HepG2 (cell line): Measurements from ENCODE around the gene HHIPL1. TPM values are rescaled to one million over a fixed set of nuclear protein-coding genes. Genes with fewer than 3 reads are reported as not detected.

Source experiments
- ATF7-NPFF ChIP-seq: sonication (generic); formaldehyde crosslinking; IDR thresholded peaks from 2 replicates; pipeline ENCODE4 v1.8.1; 2023; ENCODE audit warnings: mild to moderate bottlenecking, low read depth, missing genetic modification reagents, moderate library complexity
- CC2D1A ChIP-seq: sonication (generic); formaldehyde crosslinking; IDR thresholded peaks from 2 replicates; pipeline ENCODE4 v1.8.1; 2023; ENCODE audit warnings: mild to moderate bottlenecking, missing genetic modification reagents
- HMGXB4 ChIP-seq, 2 experiments: sonication (generic) in 1 of 2; formaldehyde crosslinking in 1 of 2; IDR thresholded peaks; 2 replicates each; pipeline versions ENCODE4 v1.4.0 to v1.6.1; 2018 to 2020; ENCODE audit warnings: missing genetic modification reagents in 2 of 2, borderline replicate concordance in 1 of 2, low read depth in 1 of 2, mild to moderate bottlenecking in 1 of 2, missing biosample characterization in 1 of 2
- KDM2A ChIP-seq: sonication (generic); formaldehyde crosslinking; IDR thresholded peaks from 2 replicates; pipeline ENCODE4 v1.4.0; 2020; ENCODE audit warnings: low read depth, missing genetic modification reagents, borderline replicate concordance
- NONO ChIP-seq, 2 experiments: fragments of 450-650 bp in 1 of 2; sonication (generic) in 1 of 2; formaldehyde crosslinking in 1 of 2; IDR thresholded peaks in 1 of 2; conservative IDR thresholded peaks in 1 of 2; 2 replicates each; pipeline versions ENCODE4 v1.6.1 to v1.8.0; 2017 to 2022; ENCODE audit warnings: mild to moderate bottlenecking in 1 of 2, missing genetic modification reagents in 1 of 2, moderate library complexity in 1 of 2
- PHF20 ChIP-seq: sonication (generic); formaldehyde crosslinking; IDR thresholded peaks from 2 replicates; pipeline ENCODE4 v1.5.0; 2020; ENCODE audit warnings: mild to moderate bottlenecking, missing genetic modification reagents
- RFX1 ChIP-seq: fragments of 450-650 bp; IDR thresholded peaks from 2 replicates; pipeline ENCODE4 v1.6.1; 2017
- SAFB2 ChIP-seq: sonication (generic); formaldehyde crosslinking; IDR thresholded peaks from 2 replicates; pipeline ENCODE4 v1.5.1; 2020; ENCODE audit warnings: missing genetic modification reagents, low read depth, mild to moderate bottlenecking, borderline replicate concordance
- UBTF ChIP-seq: sonication (generic); formaldehyde crosslinking; IDR thresholded peaks from 2 replicates; pipeline ENCODE4 v1.4.0; 2020; ENCODE audit warnings: mild to moderate bottlenecking, missing genetic modification reagents
- ZBTB33 ChIP-seq: sonication (generic); formaldehyde crosslinking; IDR thresholded peaks from 2 replicates; pipeline ENCODE4 v1.4.0; 2020; ENCODE audit warnings: missing genetic modification reagents
- ZKSCAN8 ChIP-seq: IDR thresholded peaks from 2 replicates; pipeline ENCODE4 v1.6.1; 2016; ENCODE audit warnings: borderline replicate concordance, missing genetic modification reagents, missing compliant biosample characterization
- ZNF414 ChIP-seq: sonication (generic); formaldehyde crosslinking; IDR thresholded peaks from 2 replicates; pipeline ENCODE4 v1.5.0; 2020; ENCODE audit warnings: missing genetic modification reagents
- ZNF574 ChIP-seq: sonication (generic); formaldehyde crosslinking; IDR thresholded peaks from 2 replicates; pipeline ENCODE4 v1.4.0; 2020; ENCODE audit warnings: missing genetic modification reagents
- polyA plus RNA-seq, 8 experiments: library from polyadenylated mRNA; depleted of rRNA in 3 of 8; stranded (reverse) in 7 of 8; unstranded in 1 of 8; fragments of >200 nt; fragmentation: Illumina TruSeq in 4 of 8; extraction: Trizol in 4 of 8; gene quantifications; 2 replicates each; pipeline versions ENCODE4 v1.2.1 to v1.2.3, GENCODE V29; 2011 to 2016; ENCODE audit warnings: low read depth in 4 of 8, missing spikeins in 1 of 8, mixed read lengths in 1 of 8; ENCODE audit not compliant: insufficient read depth in 1 of 8
- total RNA-seq, 5 experiments: library from RNA; depleted of rRNA; stranded (reverse); fragments of >200 nt; fragmentation: Illumina TruSeq; extraction: Trizol; gene quantifications; 2 replicates each; pipeline ENCODE4 v1.2.3, GENCODE V29; 2016; ENCODE audit warnings: low read depth in 1 of 5
- TF ChIP-seq, protein P1 (sequence below): IDR thresholded peaks from 2 replicates; pipeline ENCODE4 v1.6.1; 2016; ENCODE audit warnings: missing compliant biosample characterization, missing genetic modification reagents, borderline replicate concordance

The HHIPL1 gene
- total and polyA plus RNA-seq, 2 of the 13 experiments (the other 11 are each of a cell fraction or from before 2014, with no cell fraction given): not detected

DNA sequence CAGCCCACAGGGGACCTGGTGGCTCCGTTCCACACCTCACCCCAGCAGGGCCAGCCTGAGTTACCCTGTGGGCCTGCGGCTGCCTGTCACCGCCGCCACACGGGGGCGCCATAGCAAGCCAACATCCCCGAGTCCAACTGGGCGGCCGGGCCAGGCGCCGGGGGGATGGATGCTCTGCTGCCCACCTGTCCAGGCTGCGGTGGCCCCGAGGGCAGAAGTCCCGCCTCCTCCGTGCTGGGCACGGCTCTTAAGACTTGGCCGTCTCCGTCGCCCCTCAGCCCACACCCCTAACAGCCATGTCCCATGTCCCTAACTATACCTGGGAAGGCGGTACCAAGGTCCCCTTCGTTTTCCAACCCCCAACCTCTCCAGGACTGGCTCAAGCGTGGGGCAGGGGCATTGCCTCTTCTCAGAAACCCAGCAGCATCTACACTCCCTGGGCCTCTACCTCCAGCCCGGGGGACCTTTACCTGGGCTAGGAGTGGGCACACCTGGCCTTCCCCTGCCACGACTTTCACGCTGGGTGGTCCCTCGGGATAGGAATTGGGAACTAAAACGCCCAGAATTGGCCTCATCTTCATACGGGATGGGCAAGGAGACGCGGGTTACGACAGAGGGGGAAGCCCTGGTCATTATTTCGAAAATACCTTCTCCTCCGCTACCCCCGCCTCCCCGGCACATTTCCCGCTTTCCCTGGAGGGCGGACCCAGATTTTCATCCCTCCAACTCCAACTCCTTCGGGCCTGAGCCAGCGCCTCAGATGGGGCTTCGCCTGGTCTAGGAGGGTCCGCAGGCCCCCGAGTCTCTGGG lies 38.1 kb downstream of the HHIPL1 start (continued):
- TF ChIP-seq ZNF574 (CRISPR knock-in tag): peak; percentile 53; the same call in 1 of the 2 replicates
- TF ChIP-seq PHF20 (CRISPR knock-in tag): no peak; the same call in 1 of the 2 replicates
- no peak for TF ChIP-seq ZKSCAN8 (CRISPR knock-in tag)
- TF ChIP-seq SAFB2 (CRISPR knock-in tag): no peak
- peak; percentile 23; the same call in 1 of the 2 replicates for TF ChIP-seq ZNF414 (CRISPR knock-in tag)
- no peak for TF ChIP-seq CC2D1A (CRISPR knock-in tag)
- TF ChIP-seq ATF7-NPFF (CRISPR knock-in tag): peak; percentile 48; the same call in 1 of the 2 replicates
- no peak for TF ChIP-seq RFX1
- TF ChIP-seq ZBTB33 (CRISPR knock-in tag): no peak
- TF ChIP-seq NONO (IDR thresholded peaks at IDR 0.05): no peak
- TF ChIP-seq NONO (CRISPR knock-in tag; conservative IDR thresholded peaks at IDR 0.05): peak; percentile 78
- TF ChIP-seq UBTF (CRISPR knock-in tag): 0 out of 2 replicates have a peak, but pooled peaks have one; percentile 33
- TF ChIP-seq, protein P1, sequence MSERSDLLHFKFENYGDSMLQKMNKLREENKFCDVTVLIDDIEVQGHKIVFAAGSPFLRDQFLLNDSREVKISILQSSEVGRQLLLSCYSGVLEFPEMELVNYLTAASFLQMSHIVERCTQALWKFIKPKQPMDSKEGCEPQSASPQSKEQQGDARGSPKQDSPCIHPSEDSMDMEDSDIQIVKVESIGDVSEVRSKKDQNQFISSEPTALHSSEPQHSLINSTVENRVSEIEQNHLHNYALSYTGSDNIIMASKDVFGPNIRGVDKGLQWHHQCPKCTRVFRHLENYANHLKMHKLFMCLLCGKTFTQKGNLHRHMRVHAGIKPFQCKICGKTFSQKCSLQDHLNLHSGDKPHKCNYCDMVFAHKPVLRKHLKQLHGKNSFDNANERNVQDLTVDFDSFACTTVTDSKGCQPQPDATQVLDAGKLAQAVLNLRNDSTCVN (CRISPR knock-in tag): 0 out of 2 replicates have a peak, but pooled peaks have one; percentile 25
- TF ChIP-seq KDM2A (CRISPR knock-in tag): peak; percentile 78; the same call in 1 of the 2 replicates
- TF ChIP-seq HMGXB4 (CRISPR knock-in tag; IDR thresholded peaks at IDR 0.05; ENCODE audit: borderline replicate concordance in 1 of 2, low read depth in 1 of 2): peak; percentile 56 to 85; a peak in 3 of 4 replicates
